ENCODE measurements around the gene YWHAG.

GRCh38 chr7:76280408-76280807 is 78.4 kb downstream of the YWHAG start:
- TF ChIP-seq EZH2 (IDR thresholded peaks at IDR 0.05) (no peak), POLR2AphosphoS5 (IDR thresholded peaks at IDR 0.05; ENCODE audit: borderline replicate concordance, low read depth, low read length) (no peak)

Measured in SK-N-MC (cell line).